H1 (cell line): ENCODE data around the gene DNAJB1. TPM values are rescaled to one million over a fixed set of nuclear protein-coding genes. Genes with fewer than 3 reads are reported as not detected.

Experiments
- CTCF ChIA-PET: fragments of 300-600 bp; sonication (Branson Sonifier 250); formaldehyde crosslinking; loops from one replicate; lab custom pipeline; 2021; ENCODE audit not compliant: partially characterized antibody; lab: Charles Lee
- POLR2A ChIA-PET: fragments of 300-600 bp; sonication (Branson Sonifier 250); formaldehyde crosslinking; loops from one replicate; lab custom pipeline; 2021; ENCODE audit warnings: inconsistent platforms; ENCODE audit not compliant: partially characterized antibody; lab: Charles Lee
- DNase-seq, 2 experiments: peaks; one replicate each; pipeline versions ENCODE4 v3.0.0 to v3.0.0-alpha.2; 2010 to 2022; ENCODE audit warnings: low spot score in 2 of 2, low read depth in 1 of 2, mixed read lengths in 1 of 2
- FAIRE-seq: peaks from 2 replicates; lab custom pipeline; 2011; peaks lifted over from hg19 to GRCh38; lab: Jason Lieb, UNC
- H2AFZ ChIP-seq: 2 replicates; pipeline ENCODE4 v1.8.1; 2012; ENCODE audit warnings: low read length, inconsistent platforms
- H2AK5ac ChIP-seq: 2 replicates; pipeline ENCODE4 v1.6.1; 2013; ENCODE audit warnings: low read depth, low read length
- H2BK120ac ChIP-seq: replicated peaks from 2 replicates; pipeline ENCODE3; 2013; ENCODE audit warnings: low read depth, low read length, inconsistent platforms
- H2BK12ac ChIP-seq: 2 replicates; pipeline ENCODE4 v1.6.1; 2013; ENCODE audit warnings: low read depth, low read length
- H2BK15ac ChIP-seq: 2 replicates; pipeline ENCODE4 v1.6.1; 2013; ENCODE audit warnings: low read length
- H2BK20ac ChIP-seq: 2 replicates; pipeline ENCODE4 v1.6.1; 2013; ENCODE audit warnings: low read length
- H2BK5ac ChIP-seq: 2 replicates; pipeline ENCODE4 v1.6.1; 2013; ENCODE audit warnings: low read depth, low read length
- H3K14ac ChIP-seq: 2 replicates; pipeline ENCODE4 v1.6.1; 2013; ENCODE audit warnings: inconsistent platforms; ENCODE audit not compliant: insufficient read length
- H3K18ac ChIP-seq: 2 replicates; pipeline ENCODE4 v1.6.1; 2013; ENCODE audit warnings: low read length; ENCODE audit errors: extremely low read depth
- H3K23ac ChIP-seq: 2 replicates; pipeline ENCODE4 v1.6.1; 2013; ENCODE audit warnings: inconsistent platforms; ENCODE audit not compliant: insufficient read length
- H3K23me2 ChIP-seq: 2 replicates; pipeline ENCODE4 v1.6.1; 2013; ENCODE audit warnings: low read depth, low read length
- H3K27ac ChIP-seq: 2 replicates; pipeline ENCODE4 v1.6.1; 2011; ENCODE audit warnings: low read depth, low read length, inconsistent platforms
- H3K27me3 ChIP-seq, 4 experiments: replicated peaks in 1 of 4; 1 replicate in 1 of 4; 2 replicates in 3 of 4; pipeline versions ENCODE4 v1.6.1 to v1.8.1; 2011 to 2013; ENCODE audit warnings: low read length in 3 of 4, mild to moderate bottlenecking in 3 of 4, inconsistent platforms in 2 of 4, mixed read lengths in 2 of 4, moderate library complexity in 1 of 4; ENCODE audit not compliant: control insufficient read depth in 3 of 4, insufficient read depth in 3 of 4; ENCODE audit errors: extremely low read depth in 1 of 4
- H3K36me3 ChIP-seq, 4 experiments: 2 replicates each; pipeline versions ENCODE4 v1.6.1 to v1.8.1; 2011 to 2013; ENCODE audit warnings: mild to moderate bottlenecking in 4 of 4, low read length in 3 of 4, moderate library complexity in 2 of 4, control low read depth in 1 of 4, inconsistent platforms in 1 of 4; ENCODE audit not compliant: insufficient read depth in 4 of 4, control insufficient read depth in 2 of 4
- H3K4ac ChIP-seq: replicated peaks from 2 replicates; pipeline ENCODE3; 2013; ENCODE audit warnings: low read length, low read depth, mixed read lengths, inconsistent platforms; ENCODE audit not compliant: insufficient read length
- H3K4me1 ChIP-seq, 4 experiments: replicated peaks in 1 of 4; 1 replicate in 1 of 4; 2 replicates in 3 of 4; pipeline versions ENCODE4 v1.6.1 to v1.8.1; 2011 to 2013; ENCODE audit warnings: low read length in 3 of 4, inconsistent platforms in 2 of 4, mixed read lengths in 1 of 4; ENCODE audit not compliant: insufficient read depth in 4 of 4, control insufficient read depth in 3 of 4
- H3K4me2 ChIP-seq, 2 experiments: 2 replicates each; pipeline versions ENCODE4 v1.6.1 to v1.8.1; 2011 to 2013; ENCODE audit warnings: low read depth in 2 of 2, low read length in 2 of 2, control low read depth in 1 of 2, inconsistent platforms in 1 of 2, mild to moderate bottlenecking in 1 of 2; ENCODE audit not compliant: insufficient read depth in 1 of 2
- H3K4me3 ChIP-seq, 4 experiments: fragments of 200-600, 300-600 bp in 1 of 4; sonication (generic), shearing (Covaris generic), sonication (Bioruptor Twin) in 1 of 4; 2 replicates each; pipeline versions ENCODE4 v1.5.1 to v1.8.1; 2011 to 2016; ENCODE audit warnings: low read length in 4 of 4, low read depth in 3 of 4, control low read depth in 2 of 4, inconsistent platforms in 2 of 4, mild to moderate bottlenecking in 2 of 4, mixed read lengths in 1 of 4, moderate library complexity in 1 of 4; ENCODE audit not compliant: insufficient read depth in 2 of 4; ENCODE audit errors: extremely low read depth in 1 of 4
- H3K56ac ChIP-seq: replicated peaks from 2 replicates; pipeline ENCODE3; 2013; ENCODE audit warnings: low read depth, mild to moderate bottlenecking, mixed read lengths, low read length, inconsistent platforms; ENCODE audit not compliant: insufficient read length
- H3K79me1 ChIP-seq: 2 replicates; pipeline ENCODE4 v1.6.1; 2013; ENCODE audit warnings: low read depth, low read length, control low read depth
- H3K79me2 ChIP-seq, 2 experiments: 2 replicates each; pipeline versions ENCODE4 v1.6.1 to v1.8.1; 2012 to 2013; ENCODE audit warnings: low read length in 2 of 2, mild to moderate bottlenecking in 2 of 2, inconsistent platforms in 1 of 2; ENCODE audit not compliant: insufficient read depth in 2 of 2, control insufficient read depth in 1 of 2
- H3K9ac ChIP-seq, 4 experiments: replicated peaks in 1 of 4; 1 replicate in 1 of 4; 2 replicates in 3 of 4; pipeline versions ENCODE4 v1.6.1 to v1.8.1; 2011 to 2013; ENCODE audit warnings: low read depth in 3 of 4, low read length in 3 of 4, control low read depth in 2 of 4, mild to moderate bottlenecking in 2 of 4, moderate library complexity in 2 of 4, inconsistent platforms in 1 of 4; ENCODE audit errors: extremely low read depth in 1 of 4
- H3K9me3 ChIP-seq, 2 experiments: 2 replicates each; pipeline versions ENCODE4 v1.6.1 to v1.8.1; 2012 to 2013; ENCODE audit warnings: mild to moderate bottlenecking in 2 of 2, moderate library complexity in 2 of 2, control low read depth in 1 of 2, inconsistent platforms in 1 of 2, low read depth in 1 of 2, low read length in 1 of 2, mixed read lengths in 1 of 2; ENCODE audit not compliant: insufficient read depth in 2 of 2
- H4K20me1 ChIP-seq, 2 experiments: replicated peaks in 1 of 2; 2 replicates each; pipeline versions ENCODE3 to v1.8.1; 2011 to 2013; ENCODE audit warnings: inconsistent platforms in 2 of 2, low read length in 2 of 2, mild to moderate bottlenecking in 1 of 2; ENCODE audit not compliant: insufficient read depth in 2 of 2, control insufficient read depth in 1 of 2
- H4K5ac ChIP-seq: 2 replicates; pipeline ENCODE4 v1.6.1; 2013; ENCODE audit warnings: low read length, low read depth, mixed read lengths, inconsistent platforms; ENCODE audit not compliant: insufficient read length
- H4K8ac ChIP-seq: 2 replicates; pipeline ENCODE4 v1.8.0; 2013; ENCODE audit warnings: mild to moderate bottlenecking, moderate library complexity, low read length, inconsistent platforms; ENCODE audit not compliant: insufficient read depth; ENCODE audit errors: extremely low read depth
- H4K91ac ChIP-seq: replicated peaks from 2 replicates; pipeline ENCODE3; 2013; ENCODE audit warnings: low read length, mixed read lengths, inconsistent platforms; ENCODE audit not compliant: insufficient read length
- BCL11A ChIP-seq, 2 experiments: IDR thresholded peaks; one replicate each; pipeline ENCODE4 v1.6.1; 2011; ENCODE audit warnings: low read depth in 2 of 2, low read length in 2 of 2, mild to moderate bottlenecking in 2 of 2
- CEBPB ChIP-seq: IDR thresholded peaks from 2 replicates; pipeline ENCODE4 v1.6.1; 2012; ENCODE audit warnings: low read depth, low read length
- CREB1 ChIP-seq: IDR thresholded peaks from 2 replicates; pipeline ENCODE4 v1.6.1; 2012; ENCODE audit warnings: inconsistent platforms
- CTCF ChIP-seq, 3 experiments: IDR thresholded peaks; 1 replicate in 2 of 3; 2 replicates in 1 of 3; pipeline versions ENCODE4 v1.5.1 to v1.6.1; 2011; ENCODE audit warnings: low read length in 3 of 3, mild to moderate bottlenecking in 3 of 3, inconsistent platforms in 2 of 3, low read depth in 1 of 3, moderate library complexity in 1 of 3; ENCODE audit not compliant: insufficient read depth in 1 of 3; ENCODE audit errors: control extremely low read depth in 1 of 3
- EZH2 ChIP-seq: fragments of 200-600 bp; sonication (generic); IDR thresholded peaks from 2 replicates; pipeline ENCODE4 v1.7.1; 2012; ENCODE audit warnings: low read depth, mild to moderate bottlenecking, moderate library complexity, low read length, inconsistent platforms; ENCODE audit not compliant: severe bottlenecking
- KDM1A ChIP-seq: fragments of 200-600, 300-600 bp; sonication (generic); IDR thresholded peaks from 2 replicates; pipeline ENCODE4 v1.7.1; 2016; ENCODE audit warnings: mild to moderate bottlenecking, low read length, borderline replicate concordance
- PHF8 ChIP-seq: fragments of 200-600 bp; sonication (generic); conservative IDR thresholded peaks from 2 replicates; pipeline ENCODE4 v1.7.1; 2012; ENCODE audit warnings: low read depth, mild to moderate bottlenecking, inconsistent platforms, low read length, moderate library complexity
- POLR2A ChIP-seq, 2 experiments: IDR thresholded peaks; 1 replicate in 1 of 2; 2 replicates in 1 of 2; pipeline ENCODE4 v1.6.1; 2011; ENCODE audit warnings: low read depth in 2 of 2, low read length in 2 of 2, mild to moderate bottlenecking in 2 of 2; ENCODE audit errors: control extremely low read depth in 1 of 2
- RXRA ChIP-seq: IDR thresholded peaks from 2 replicates; pipeline ENCODE4 v1.6.1; 2011; ENCODE audit warnings: low read depth, mild to moderate bottlenecking, low read length, moderate library complexity; ENCODE audit not compliant: insufficient read depth
- SP2 ChIP-seq: IDR thresholded peaks from 2 replicates; pipeline ENCODE4 v1.6.1; 2012; ENCODE audit warnings: mild to moderate bottlenecking, low read length, inconsistent platforms
- SRF ChIP-seq: IDR thresholded peaks from 2 replicates; pipeline ENCODE4 v1.6.1; 2011; ENCODE audit warnings: mild to moderate bottlenecking, low read depth, low read length, moderate library complexity
- WGBS, 2 experiments: shearing (Covaris generic) in 1 of 2; methylation state at CpG; one replicate each; pipeline versions ENCODE4 v1.1.6 to v1.1.7; 2013 to 2015; ENCODE audit warnings: low lambda C conversion rate in 2 of 2, mixed read lengths in 2 of 2, inconsistent platforms in 1 of 2, low coverage in 1 of 2, missing lambda C conversion rate in 1 of 2; ENCODE audit not compliant: insufficient replicate concordance in 2 of 2, insufficient coverage in 1 of 2, insufficient read length in 1 of 2; ENCODE audit errors: extremely low coverage in 1 of 2, missing lambda C conversion rate in 1 of 2; 5-methylcytosine and 5-hydroxymethylcytosine counted together
- polyA plus RNA-seq, 7 experiments: library from polyadenylated mRNA; depleted of rRNA in 3 of 7; stranded (reverse) in 5 of 7; unstranded in 2 of 7; fragments of >200 nt in 5 of 7; fragments of 200-250 nt in 2 of 7; gene quantifications; 1 replicate in 5 of 7; 2 replicates in 1 of 7; 4 replicates in 1 of 7; pipeline versions ENCODE4 v1.2.1 to v1.2.3, GENCODE V29; 2011 to 2013; ENCODE audit warnings: missing spikeins in 2 of 7, mixed read lengths in 2 of 7
- total RNA-seq: library from RNA; stranded (reverse); fragmentation: NEBNext Ultra II Directional; extraction: Animal tissue kit (Norgen Biotek cat#: 25700); gene quantifications from 2 replicates; pipeline ENCODE4 v1.2.1, GENCODE V29; 2021
- TF ChIP-seq, protein P1 (sequence below): IDR thresholded peaks from 2 replicates; pipeline ENCODE4 v1.6.1; 2012; ENCODE audit warnings: inconsistent platforms

DNAJB1 gene
- total and polyA plus RNA-seq, 2 of the 8 experiments (the other 6 are each of a cell fraction or from before 2014, with no cell fraction given) = 62.9 to 64.3 TPM

- H3K79me1 ChIP-seq = no peaks in the 10 kb centered on the region
- no peak for FAIRE-seq
- POLR2A ChIA-PET = interaction anchor here (0.6 to 3.3 kb wide), 5 partner anchors 8 to 694 kb away, joined by 3 to 10 read pairs (median 5); partner anchors contain the start of gene PTGER1
- no peak overlapping the region for H3K4me2 ChIP-seq
- no peak overlapping the region for H2BK20ac ChIP-seq
- no peak overlapping the region for H3K18ac ChIP-seq
- H3K4ac ChIP-seq = no peak overlapping the region
- 90% methylated on average over 11 of the region's 12 CpGs; no CpG with 5 or more reads in 1 of the 2 experiments for WGBS, 2 experiments
- no peaks in the 10 kb centered on the region for H3K79me2 ChIP-seq
- no peak overlapping the region for H4K8ac ChIP-seq
- no peak overlapping the region for H4K91ac ChIP-seq
- H3K4me1 ChIP-seq = no peaks in the 10 kb centered on the region; a peak in 1 of 7 replicates
- no peak for DNase-seq
- H3K9me3 ChIP-seq = no peaks in the 10 kb centered on the region
- H3K4me3 ChIP-seq = no peak overlapping the region
- H2BK5ac ChIP-seq = no peak overlapping the region
- H2BK15ac ChIP-seq = no peak overlapping the region
- no peak overlapping the region for H3K9ac ChIP-seq
- H4K5ac ChIP-seq = no peak overlapping the region
- H2AFZ ChIP-seq = no peak overlapping the region
- peaks cover 9 to 30% (median 14%) of the 10 kb centered on the region in 4 experiments; a peak in 6 of 8 replicates for H3K36me3 ChIP-seq
- H2AK5ac ChIP-seq = no peak overlapping the region
- H4K20me1 ChIP-seq = peaks cover 2 to 6% of the 10 kb centered on the region in 2 experiments
- no peak overlapping the region for H3K27ac ChIP-seq
- CTCF ChIA-PET = interaction anchor here (0.6 to 3.5 kb wide), 7 partner anchors 11 to 635 kb away, joined by 3 to 16 read pairs (median 3); no protein-coding TSS in a partner anchor
- H2BK120ac ChIP-seq = no peak overlapping the region
- no peak overlapping the region for H2BK12ac ChIP-seq
- no peak overlapping the region for H3K56ac ChIP-seq
- no peaks in the 10 kb centered on the region for H3K27me3 ChIP-seq
- H3K14ac ChIP-seq = no peak overlapping the region
- H3K23me2 ChIP-seq = peaks cover 2% of the 10 kb centered on the region; the same call in 1 of the 2 replicates
- no peak overlapping the region for H3K23ac ChIP-seq
- no peak for TF ChIP-seq CTCF (IDR thresholded peaks at IDR 0.05; ENCODE audit: control extremely low read depth in 1 of 3, insufficient read depth in 1 of 3, low read depth in 1 of 3, low read length in 3 of 3)
- TF ChIP-seq CEBPB = no peak
- TF ChIP-seq PHF8 = no peak
- no peak for TF ChIP-seq KDM1A
- no peak for TF ChIP-seq SP2
- no peak for TF ChIP-seq BCL11A (IDR thresholded peaks at IDR 0.05; ENCODE audit: low read depth in 2 of 2, low read length in 2 of 2)
- no peak for TF ChIP-seq RXRA
- no peak for TF ChIP-seq POLR2A (IDR thresholded peaks at IDR 0.05; ENCODE audit: control extremely low read depth in 1 of 2, low read depth in 2 of 2, low read length in 2 of 2)
- TF ChIP-seq, protein P1, sequence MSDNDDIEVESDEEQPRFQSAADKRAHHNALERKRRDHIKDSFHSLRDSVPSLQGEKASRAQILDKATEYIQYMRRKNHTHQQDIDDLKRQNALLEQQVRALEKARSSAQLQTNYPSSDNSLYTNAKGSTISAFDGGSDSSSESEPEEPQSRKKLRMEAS = no peak
- TF ChIP-seq CREB1 = no peak
- no peak for TF ChIP-seq SRF
- TF ChIP-seq EZH2 = no peak
Measured at GRCh38 chr19:14467391-14467790, 50.8 kb downstream of the DNAJB1 start.
